MM.1S (cell line): ENCODE data around the gene SYT1.

Experiments used
- DNase-seq: peaks from one replicate; pipeline ENCODE4 v3.0.0-alpha.2; 2015
- H2AFZ ChIP-seq: fragments of 300-600 bp; sonication (generic); 2 replicates; pipeline ENCODE4 v1.6.0; 2016; ENCODE audit warnings: antibody characterized with exemption, low read length
- H3F3A ChIP-seq: fragments of 300-600 bp; sonication (generic); 2 replicates; pipeline ENCODE4 v1.6.1; 2016; ENCODE audit warnings: mild to moderate bottlenecking, antibody characterized with exemption, low read length, moderate library complexity, mixed read lengths; ENCODE audit not compliant: insufficient read depth
- H3K27ac ChIP-seq: fragments of 300-600 bp; sonication (generic); 2 replicates; pipeline ENCODE4 v1.5.1; 2016; ENCODE audit warnings: mild to moderate bottlenecking, low read length
- H3K27me3 ChIP-seq: fragments of 300-600 bp; sonication (generic); replicated peaks from 2 replicates; pipeline ENCODE4 v1.6.0; 2016; ENCODE audit warnings: low read length; ENCODE audit not compliant: insufficient read depth
- H3K36me3 ChIP-seq: fragments of 300-600 bp; sonication (generic); replicated peaks from 2 replicates; pipeline ENCODE4 v1.6.1; 2016; ENCODE audit warnings: mild to moderate bottlenecking, low read length, mixed read lengths; ENCODE audit not compliant: insufficient read depth
- H3K4me1 ChIP-seq: fragments of 300-600 bp; sonication (generic); 2 replicates; pipeline ENCODE4 v1.6.1; 2016; ENCODE audit warnings: low read length, mixed read lengths
- H3K4me2 ChIP-seq: fragments of 300-600 bp; sonication (generic); 2 replicates; pipeline ENCODE4 v1.6.0; 2016; ENCODE audit warnings: low read depth, low read length
- H3K4me3 ChIP-seq: fragments of 300-600 bp; sonication (generic); 2 replicates; pipeline ENCODE4 v1.5.1; 2016; ENCODE audit warnings: low read length, mixed read lengths
- H3K79me2 ChIP-seq: fragments of 300-600 bp; sonication (generic); 2 replicates; pipeline ENCODE4 v1.6.1; 2016; ENCODE audit warnings: mixed run types, low read length, mixed read lengths
- H3K9ac ChIP-seq: fragments of 300-600 bp; sonication (generic); 2 replicates; pipeline ENCODE4 v1.6.1; 2016; ENCODE audit warnings: low read length, mixed read lengths
- H3K9me2 ChIP-seq: fragments of 300-600 bp; sonication (generic); replicated peaks from 2 replicates; pipeline ENCODE4 v1.6.1; 2016; ENCODE audit warnings: mild to moderate bottlenecking, low read length, mixed read lengths; ENCODE audit not compliant: insufficient read depth
- H3K9me3 ChIP-seq: fragments of 300-600 bp; sonication (generic); replicated peaks from 2 replicates; pipeline ENCODE4 v1.6.1; 2016; ENCODE audit warnings: mild to moderate bottlenecking, low read length, mixed read lengths; ENCODE audit not compliant: insufficient read depth
- H4K20me1 ChIP-seq: fragments of 300-600 bp; sonication (generic); 2 replicates; pipeline ENCODE4 v1.6.1; 2016; ENCODE audit warnings: mild to moderate bottlenecking, low read length, moderate library complexity, mixed read lengths; ENCODE audit not compliant: insufficient read depth
- EZH2 ChIP-seq: fragments of 300-600 bp; sonication (generic); optimal IDR thresholded peaks from 2 replicates; pipeline ENCODE3; 2017; ENCODE audit warnings: low read depth, mild to moderate bottlenecking, antibody characterized with exemption, low read length, mixed read lengths
- EZH2phosphoT487 ChIP-seq: fragments of 300-600 bp; sonication (generic); IDR thresholded peaks from 2 replicates; pipeline ENCODE4 v1.6.1; 2018; ENCODE audit warnings: antibody characterized with exemption, low read length
- TF ChIP-seq, protein P1 (sequence below): fragments of 300-600 bp; sonication (generic); IDR thresholded peaks from 2 replicates; pipeline ENCODE4 v1.5.1; 2016; ENCODE audit warnings: antibody characterized with exemption, low read length, mixed read lengths

SYT1 gene

DNA sequence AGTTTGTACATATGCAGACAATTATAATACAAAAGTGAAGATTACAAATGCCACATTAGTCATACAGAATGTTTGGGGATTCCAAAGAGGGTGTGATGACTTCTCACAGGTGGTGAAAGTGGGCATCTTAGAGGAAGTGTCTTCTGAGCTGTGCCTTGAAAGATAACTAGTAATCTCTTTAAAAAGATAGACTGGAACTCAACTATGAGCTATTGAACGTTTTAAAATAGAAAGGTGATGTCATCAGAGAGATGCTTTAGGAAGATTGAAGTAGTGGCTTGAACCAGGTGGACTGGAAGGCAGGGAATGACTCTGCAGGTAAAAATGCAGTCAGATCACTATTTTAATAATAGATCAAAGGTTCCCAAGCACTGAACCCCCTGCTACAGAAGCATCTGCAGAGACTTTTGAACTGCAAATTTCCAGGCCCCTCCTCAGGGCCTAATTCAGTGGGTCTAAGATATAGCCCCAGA is 50.3 kb downstream of the SYT1 start:
- Histone ChIP-seq H4K20me1 (no peaks in the 10 kb centered on the region), H3K4me2 (no peak overlapping the region; the same call in 1 of the 2 replicates), H3K36me3 (no peaks in the 10 kb centered on the region), H3F3A (no peaks in the 10 kb centered on the region), H3K4me1 (0 out of 2 replicates have a peak, but pooled peaks cover 9% of the 10 kb centered on the region), H3K27me3 (no peaks in the 10 kb centered on the region), H3K79me2 (no peaks in the 10 kb centered on the region), H3K9me2 (no peaks in the 10 kb centered on the region), H2AFZ (no peak overlapping the region), H3K9me3 (no peaks in the 10 kb centered on the region), H3K4me3 (no peak overlapping the region), H3K9ac (no peak overlapping the region), H3K27ac (no peak overlapping the region)
- peak; percentile 39 for DNase-seq
- TF ChIP-seq, protein P1, sequence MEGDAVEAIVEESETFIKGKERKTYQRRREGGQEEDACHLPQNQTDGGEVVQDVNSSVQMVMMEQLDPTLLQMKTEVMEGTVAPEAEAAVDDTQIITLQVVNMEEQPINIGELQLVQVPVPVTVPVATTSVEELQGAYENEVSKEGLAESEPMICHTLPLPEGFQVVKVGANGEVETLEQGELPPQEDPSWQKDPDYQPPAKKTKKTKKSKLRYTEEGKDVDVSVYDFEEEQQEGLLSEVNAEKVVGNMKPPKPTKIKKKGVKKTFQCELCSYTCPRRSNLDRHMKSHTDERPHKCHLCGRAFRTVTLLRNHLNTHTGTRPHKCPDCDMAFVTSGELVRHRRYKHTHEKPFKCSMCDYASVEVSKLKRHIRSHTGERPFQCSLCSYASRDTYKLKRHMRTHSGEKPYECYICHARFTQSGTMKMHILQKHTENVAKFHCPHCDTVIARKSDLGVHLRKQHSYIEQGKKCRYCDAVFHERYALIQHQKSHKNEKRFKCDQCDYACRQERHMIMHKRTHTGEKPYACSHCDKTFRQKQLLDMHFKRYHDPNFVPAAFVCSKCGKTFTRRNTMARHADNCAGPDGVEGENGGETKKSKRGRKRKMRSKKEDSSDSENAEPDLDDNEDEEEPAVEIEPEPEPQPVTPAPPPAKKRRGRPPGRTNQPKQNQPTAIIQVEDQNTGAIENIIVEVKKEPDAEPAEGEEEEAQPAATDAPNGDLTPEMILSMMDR, result no peak
- TF ChIP-seq EZH2 (no peak), EZH2phosphoT487 (no peak)

DNA sequence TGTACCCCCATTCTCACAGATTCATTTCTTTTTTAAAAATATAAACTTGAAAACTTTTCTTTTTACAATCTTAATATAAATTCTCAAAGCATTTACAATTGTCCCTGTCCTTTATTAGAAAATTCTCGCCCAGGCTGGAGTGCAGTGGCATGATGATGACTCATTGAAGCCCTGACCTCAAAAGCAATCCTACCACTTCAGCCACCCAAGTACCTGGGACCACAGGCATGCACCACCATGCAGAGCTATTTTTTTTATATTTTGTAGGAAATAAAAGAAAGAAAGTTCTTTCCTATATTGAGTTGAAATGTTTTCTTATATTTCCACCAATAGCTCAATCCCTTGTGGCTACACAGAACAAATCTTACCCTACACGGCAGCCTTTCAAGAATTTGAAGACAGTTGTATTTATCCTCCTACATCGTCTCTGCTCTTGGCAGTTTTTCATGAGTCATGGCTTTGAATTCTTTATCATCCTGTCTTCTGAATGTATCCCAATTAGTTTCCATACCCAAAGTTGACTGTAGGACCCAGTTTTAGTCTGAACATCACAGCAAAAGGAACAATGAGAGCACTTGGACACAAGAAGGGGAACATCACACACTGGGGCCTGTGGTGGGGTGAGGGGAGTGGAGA is 52.4 kb downstream of the SYT1 start:
- Histone ChIP-seq H3K27me3 (no peaks in the 10 kb centered on the region), H3K4me2 (no peak overlapping the region)
- DNase-seq, result no peak

DNA sequence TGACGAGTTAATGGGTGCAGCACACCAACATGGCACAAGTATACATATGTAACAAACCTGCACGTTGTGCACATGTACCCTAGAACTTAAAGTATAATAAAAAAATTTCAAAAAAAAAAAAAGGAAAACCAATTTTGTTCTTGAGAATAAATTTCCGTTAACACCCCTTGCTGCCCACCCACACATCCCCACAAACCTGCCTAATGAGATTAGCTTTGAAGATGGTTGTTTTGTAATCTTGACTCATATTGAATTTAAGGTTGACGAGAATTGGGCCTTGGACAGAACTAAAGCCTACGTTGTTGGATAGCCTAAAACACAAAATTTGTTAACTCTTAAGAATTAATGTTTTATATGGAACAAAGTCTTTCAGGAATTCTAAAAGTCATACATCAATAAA is 52.9 kb downstream of the SYT1 start:
- H3K4me3 ChIP-seq, result no peak overlapping the region
- no peak overlapping the region for H2AFZ ChIP-seq
- TF ChIP-seq EZH2 (no peak), EZH2phosphoT487 (no peak)
- TF ChIP-seq, protein P1, result no peak
- no peaks in the 10 kb centered on the region for H4K20me1 ChIP-seq
- no peak for DNase-seq
- H3K79me2 ChIP-seq, result no peaks in the 10 kb centered on the region
- no peak overlapping the region for H3K4me2 ChIP-seq
- H3K9ac ChIP-seq, result no peak overlapping the region
- no peak overlapping the region for H3K27ac ChIP-seq
- H3K27me3 ChIP-seq, result no peaks in the 10 kb centered on the region
- 0 out of 2 replicates have a peak, but pooled peaks cover 9% of the 10 kb centered on the region for H3K4me1 ChIP-seq
- H3F3A ChIP-seq, result no peaks in the 10 kb centered on the region
- H3K9me3 ChIP-seq, result no peaks in the 10 kb centered on the region
- no peaks in the 10 kb centered on the region for H3K9me2 ChIP-seq
- no peaks in the 10 kb centered on the region for H3K36me3 ChIP-seq

More for the DNA sequence above, 52.4 kb downstream of the SYT1 start:
- H3K9me2 ChIP-seq, result no peaks in the 10 kb centered on the region
- H4K20me1 ChIP-seq, result no peaks in the 10 kb centered on the region
- H3K79me2 ChIP-seq, result no peaks in the 10 kb centered on the region
- H3K9ac ChIP-seq, result no peak overlapping the region
- no peak overlapping the region for H2AFZ ChIP-seq
- H3K27ac ChIP-seq, result no peak overlapping the region
- H3K36me3 ChIP-seq, result no peaks in the 10 kb centered on the region
- H3K4me1 ChIP-seq, result 0 out of 2 replicates have a peak, but pooled peaks cover 9% of the 10 kb centered on the region
- TF ChIP-seq EZH2 (no peak), EZH2phosphoT487 (no peak)
- TF ChIP-seq, protein P1, result no peak
- H3K4me3 ChIP-seq, result no peak overlapping the region
- H3F3A ChIP-seq, result no peaks in the 10 kb centered on the region
- H3K9me3 ChIP-seq, result no peaks in the 10 kb centered on the region
